Neural crest cell (in vitro differentiated cells): Measurements from ENCODE around the gene ARX. TPM values are rescaled to one million over a fixed set of nuclear protein-coding genes. Genes with fewer than 3 reads are reported as not detected.
A peak's percentile ranks its signal among the peaks of the same experiment; 100 is the strongest.

Experiments
- DNase-seq: peaks from one replicate; pipeline ENCODE4 v3.0.0; 2021; ENCODE audit warnings: low read depth, mixed read lengths, low spot score
- H3K27ac Mint-ChIP-seq: one replicate; pipeline ENCODE4 v1.8.0; 2021; ENCODE audit warnings: mild to moderate bottlenecking, mixed read lengths; ENCODE audit not compliant: unreplicated experiment
- H3K27me3 Mint-ChIP-seq: 2 replicates; pipeline ENCODE4 v1.8.0; 2021; ENCODE audit warnings: low read depth, mild to moderate bottlenecking, mixed read lengths
- H3K36me3 Mint-ChIP-seq: 2 replicates; pipeline ENCODE4 v1.8.0; 2021; ENCODE audit warnings: low read depth, mild to moderate bottlenecking, mixed read lengths
- H3K4me1 Mint-ChIP-seq: 2 replicates; pipeline ENCODE4 v1.8.0; 2021; ENCODE audit warnings: mixed read lengths
- H3K4me3 Mint-ChIP-seq: one replicate; pipeline ENCODE4 v1.8.0; 2021; ENCODE audit warnings: mild to moderate bottlenecking, mixed read lengths
- H3K9me3 Mint-ChIP-seq: 2 replicates; pipeline ENCODE4 v1.8.0; 2021; ENCODE audit warnings: mixed read lengths
- CTCF ChIP-seq: fragments of 200-600 bp; sonication (generic); conservative IDR thresholded peaks from 2 replicates; pipeline ENCODE4 v1.5.0; 2021; ENCODE audit warnings: antibody characterized with exemption, mild to moderate bottlenecking
- total RNA-seq: library from RNA; stranded (reverse); gene quantifications from 2 replicates; pipeline ENCODE4 v1.2.1, GENCODE V29; 2021

Gene ARX
- total RNA-seq, 1 donor from 2014 or later = 0.16 TPM

DNA sequence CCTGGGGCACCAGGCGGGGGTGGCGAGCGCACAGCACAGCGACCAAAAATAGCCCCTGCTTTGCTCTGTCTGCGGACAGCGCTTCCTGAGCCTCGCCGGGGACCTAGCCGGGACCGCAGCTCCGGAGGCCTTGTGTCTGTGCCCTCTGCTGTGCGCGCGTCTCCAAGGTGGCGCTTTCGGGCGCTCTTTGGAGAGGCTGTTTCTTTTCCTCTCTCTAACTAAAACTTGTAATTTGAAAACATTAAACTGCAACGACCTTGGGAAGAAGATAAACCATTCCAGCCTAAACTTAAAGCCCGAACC is 3.4 kb downstream of the ARX start:
- H3K27me3 Mint-ChIP-seq = peaks cover 96% of the 10 kb centered on the region
- H3K36me3 Mint-ChIP-seq = no peaks in the 10 kb centered on the region
- DNase-seq = no peak
- TF ChIP-seq CTCF = no peak
- peak overlapping the region; percentile 76 for H3K4me3 Mint-ChIP-seq
- no peak overlapping the region for H3K27ac Mint-ChIP-seq
- no peaks in the 10 kb centered on the region for H3K9me3 Mint-ChIP-seq
- H3K4me1 Mint-ChIP-seq = peaks cover 13% of the 10 kb centered on the region

DNA sequence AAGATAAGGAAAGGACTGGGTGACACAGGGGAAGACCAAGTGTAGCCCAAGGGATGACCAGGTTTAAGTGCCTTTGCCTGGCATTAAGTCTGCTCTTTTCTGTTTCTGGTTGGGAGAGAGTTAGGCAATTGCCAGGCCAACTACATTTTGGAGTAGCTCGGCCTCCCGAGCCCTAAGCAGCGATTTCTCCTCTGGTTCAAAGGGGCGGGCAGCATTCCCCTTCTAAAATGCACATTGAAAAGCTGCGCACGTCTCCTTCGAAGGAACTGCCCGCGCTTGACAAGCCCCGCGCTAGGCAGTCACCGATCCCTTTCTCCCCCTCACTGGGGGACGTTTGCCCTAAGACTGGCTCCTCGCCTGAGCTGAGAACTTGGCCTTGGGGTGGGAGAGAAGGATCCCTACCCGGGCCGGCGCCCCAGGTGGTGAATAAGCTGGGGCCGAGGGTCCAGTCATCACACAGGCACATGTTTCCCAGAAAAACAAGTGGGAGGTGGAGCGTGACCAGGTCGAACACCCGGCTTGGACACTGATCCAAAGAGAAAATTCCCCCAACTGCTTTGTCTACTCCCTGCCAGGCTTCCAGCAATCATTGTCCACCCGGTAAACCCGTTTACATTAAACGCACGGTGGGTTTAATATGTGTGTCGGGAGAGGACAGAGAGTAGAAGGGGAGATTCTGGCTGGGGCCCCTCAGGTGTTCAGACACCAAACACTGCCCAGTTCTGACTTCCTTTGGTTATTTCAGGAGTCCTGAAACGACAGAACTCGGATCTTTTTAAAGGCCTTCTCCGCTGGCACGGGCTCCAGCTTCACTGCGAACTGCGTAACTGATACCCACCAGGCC is 4.0 kb downstream of the ARX start:
- H3K4me1 Mint-ChIP-seq = peaks cover 10% of the 10 kb centered on the region
- no peaks in the 10 kb centered on the region for H3K36me3 Mint-ChIP-seq
- H3K4me3 Mint-ChIP-seq = peak overlapping the region; percentile 76
- H3K27me3 Mint-ChIP-seq = peaks cover 95% of the 10 kb centered on the region
- TF ChIP-seq CTCF = no peak
- no peak for DNase-seq
- H3K9me3 Mint-ChIP-seq = no peaks in the 10 kb centered on the region
- no peak overlapping the region for H3K27ac Mint-ChIP-seq

- Mint-ChIP-seq H3K36me3 (no peaks in the 10 kb centered on the region), H3K27me3 (peaks cover 95% of the 10 kb centered on the region), H3K4me1 (peaks cover 15% of the 10 kb centered on the region), H3K9me3 (no peaks in the 10 kb centered on the region), H3K27ac (no peak overlapping the region), H3K4me3 (peak overlapping the region; percentile 5)
- DNase-seq = no peak
- no peak for TF ChIP-seq CTCF
Observed at GRCh38 chrX:25010784-25011588, 4.8 kb downstream of the ARX start.

DNA sequence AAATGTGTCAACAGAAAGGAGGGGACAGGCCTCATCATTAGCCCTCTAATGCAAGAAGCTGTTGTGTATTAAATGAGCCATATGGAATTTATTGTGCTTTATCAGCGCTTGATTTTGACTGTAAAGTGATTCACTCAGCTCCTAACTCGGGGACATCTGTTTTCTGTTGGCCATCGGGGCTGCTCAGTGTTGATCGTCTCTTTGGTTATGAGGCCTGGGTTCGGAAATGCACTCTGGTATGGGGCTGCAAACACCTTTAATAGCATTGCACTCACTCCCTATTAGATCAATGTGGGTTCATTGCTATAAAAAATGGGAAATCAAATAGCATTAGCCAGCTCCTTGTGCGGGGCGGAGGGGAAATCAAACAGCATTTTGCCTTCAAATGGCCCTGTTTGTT is 6.4 kb downstream of the ARX start:
- Mint-ChIP-seq H3K4me1 (peaks cover 15% of the 10 kb centered on the region), H3K27ac (no peak overlapping the region), H3K4me3 (no peak overlapping the region), H3K36me3 (no peaks in the 10 kb centered on the region), H3K9me3 (no peaks in the 10 kb centered on the region), H3K27me3 (peaks cover 94% of the 10 kb centered on the region)
- no peak for DNase-seq
- TF ChIP-seq CTCF = no peak

- no peak for TF ChIP-seq CTCF
- peaks cover 96% of the 10 kb centered on the region for H3K27me3 Mint-ChIP-seq
- DNase-seq = no peak
Observed at GRCh38 chrX:25007059-25008053, 8.4 kb downstream of the ARX start.

More at GRCh38 chrX:25007059-25008053, 8.4 kb downstream of the ARX start:
- H3K36me3 Mint-ChIP-seq = peaks cover 3% of the 10 kb centered on the region
- H3K4me3 Mint-ChIP-seq = peak overlapping the region; percentile 47
- no peak overlapping the region for H3K27ac Mint-ChIP-seq
- H3K9me3 Mint-ChIP-seq = no peaks in the 10 kb centered on the region
- H3K4me1 Mint-ChIP-seq = peaks cover 26% of the 10 kb centered on the region
